ENCODE measurements around the gene TRPM7. TPM values are rescaled to one million over a fixed set of nuclear protein-coding genes. Genes with fewer than 3 reads are reported as not detected.

Gene TRPM7
- total RNA-seq, 1 donor from 2014 or later = 24.3 TPM

DNA sequence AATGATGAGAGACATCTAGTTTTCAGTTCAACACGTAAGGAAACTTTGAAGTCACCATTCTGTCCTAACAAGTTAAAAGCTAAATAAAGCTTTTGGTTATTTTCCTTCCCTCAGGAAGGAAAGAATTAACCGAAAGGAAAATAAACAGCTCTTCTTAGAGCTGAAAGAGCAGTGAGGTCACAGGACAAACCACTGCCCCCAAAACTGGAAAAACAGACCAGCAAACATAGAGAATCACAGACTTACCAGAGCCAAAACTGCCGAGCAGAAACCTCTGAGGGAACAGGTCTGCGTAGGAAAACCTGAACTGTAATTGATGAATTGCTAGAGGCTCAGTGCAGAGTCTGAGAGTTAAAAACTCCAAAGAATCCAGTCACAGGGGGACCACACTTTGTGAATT lies 154.8 kb downstream of the TRPM7 start:
- Mint-ChIP-seq H3K9me3 (ENCODE audit: unreplicated experiment) (peaks cover 1% of the 10 kb centered on the region), H3K27ac (ENCODE audit: unreplicated experiment) (no peak overlapping the region), H3K36me3 (ENCODE audit: unreplicated experiment) (no peaks in the 10 kb centered on the region), H3K4me3 (ENCODE audit: unreplicated experiment) (no peak overlapping the region), H3K4me1 (ENCODE audit: low read depth, unreplicated experiment) (no peaks in the 10 kb centered on the region), H3K27me3 (ENCODE audit: unreplicated experiment) (no peaks in the 10 kb centered on the region)
- TF ChIP-seq CTCF (IDR thresholded peaks at IDR 0.05; ENCODE audit: partially characterized antibody, unreplicated experiment) = no peak
- DNase-seq = no peak

DNA sequence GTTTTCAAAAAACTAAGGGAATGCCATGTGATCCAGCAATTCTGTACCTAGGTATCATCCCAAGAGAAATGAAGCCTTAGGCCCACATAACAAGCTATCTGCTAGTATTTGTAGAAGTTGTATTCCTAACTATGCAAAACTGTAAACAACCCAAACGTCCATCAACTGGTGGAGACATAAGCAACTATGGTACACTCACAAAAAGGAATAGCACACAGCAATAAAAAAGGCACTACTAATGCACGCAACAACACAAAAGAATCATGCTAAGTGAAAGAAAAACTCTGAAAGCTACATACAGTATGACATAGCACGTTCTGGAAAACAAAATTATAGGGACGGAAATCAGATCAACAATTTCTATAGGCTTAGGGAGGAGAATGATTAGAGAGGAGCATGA lies 155.4 kb downstream of the TRPM7 start:
- H3K36me3 Mint-ChIP-seq (ENCODE audit: unreplicated experiment) = no peaks in the 10 kb centered on the region
- no peaks in the 10 kb centered on the region for H3K4me1 Mint-ChIP-seq (ENCODE audit: low read depth, unreplicated experiment)
- TF ChIP-seq CTCF (IDR thresholded peaks at IDR 0.05; ENCODE audit: partially characterized antibody, unreplicated experiment) = no peak
- H3K9me3 Mint-ChIP-seq (ENCODE audit: unreplicated experiment) = peaks cover 1% of the 10 kb centered on the region
- H3K4me3 Mint-ChIP-seq (ENCODE audit: unreplicated experiment) = no peak overlapping the region
- DNase-seq = no peak
- no peaks in the 10 kb centered on the region for H3K27me3 Mint-ChIP-seq (ENCODE audit: unreplicated experiment)
- no peak overlapping the region for H3K27ac Mint-ChIP-seq (ENCODE audit: unreplicated experiment)

DNA sequence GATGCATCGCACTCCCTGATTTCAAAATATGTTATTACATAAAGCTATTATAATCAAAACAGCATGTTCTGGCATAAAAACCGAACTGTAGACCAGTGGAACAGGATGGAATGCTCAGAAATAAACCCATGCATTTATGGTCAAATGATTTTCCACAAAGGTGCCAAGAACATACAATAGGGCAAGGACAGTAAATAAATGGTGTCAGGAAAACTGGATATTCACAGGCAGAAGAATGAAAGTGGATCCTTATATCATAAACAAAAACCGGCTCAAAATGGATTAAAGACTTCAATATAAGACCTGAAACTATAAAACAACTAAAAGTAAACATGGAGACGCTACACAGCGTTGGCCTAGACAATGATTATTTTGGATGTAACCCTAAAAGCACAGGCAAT lies 162.7 kb downstream of the TRPM7 start:
- Mint-ChIP-seq H3K4me3 (ENCODE audit: unreplicated experiment) (no peak overlapping the region), H3K36me3 (ENCODE audit: unreplicated experiment) (no peaks in the 10 kb centered on the region), H3K27ac (ENCODE audit: unreplicated experiment) (no peak overlapping the region), H3K4me1 (ENCODE audit: low read depth, unreplicated experiment) (no peaks in the 10 kb centered on the region), H3K27me3 (ENCODE audit: unreplicated experiment) (peaks cover 1% of the 10 kb centered on the region), H3K9me3 (ENCODE audit: unreplicated experiment) (no peaks in the 10 kb centered on the region)
- TF ChIP-seq CTCF (IDR thresholded peaks at IDR 0.05; ENCODE audit: partially characterized antibody, unreplicated experiment) = no peak
- no peak for DNase-seq

GRCh38 chr15:50519740-50520425 lies 166.7 kb downstream of the TRPM7 start:
- H3K4me3 Mint-ChIP-seq (ENCODE audit: unreplicated experiment) = no peak overlapping the region
- no peaks in the 10 kb centered on the region for H3K9me3 Mint-ChIP-seq (ENCODE audit: unreplicated experiment)
- no peak for TF ChIP-seq CTCF (IDR thresholded peaks at IDR 0.05; ENCODE audit: partially characterized antibody, unreplicated experiment)
- H3K4me1 Mint-ChIP-seq (ENCODE audit: low read depth, unreplicated experiment) = no peaks in the 10 kb centered on the region
- no peaks in the 10 kb centered on the region for H3K36me3 Mint-ChIP-seq (ENCODE audit: unreplicated experiment)
- no peak for DNase-seq
- H3K27ac Mint-ChIP-seq (ENCODE audit: unreplicated experiment) = no peak overlapping the region
- no peaks in the 10 kb centered on the region for H3K27me3 Mint-ChIP-seq (ENCODE audit: unreplicated experiment)

DNA sequence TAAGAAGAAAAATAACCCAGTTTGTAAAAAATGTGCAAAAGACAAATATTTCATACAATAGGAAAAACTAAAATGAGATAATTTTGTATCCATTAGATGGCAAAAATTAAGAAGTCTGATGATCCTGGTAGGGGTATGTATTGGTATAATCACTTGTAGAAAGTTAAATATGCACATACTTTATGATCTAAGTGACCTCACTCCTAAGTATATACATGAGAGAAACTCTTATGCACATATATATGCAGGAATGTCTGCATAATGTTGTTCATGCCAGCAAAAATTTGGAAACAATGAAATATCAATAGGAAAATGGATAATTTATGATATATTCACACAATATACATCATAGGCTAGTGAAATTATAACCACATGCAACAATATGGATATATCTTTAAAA lies 173.6 kb downstream of the TRPM7 start:
- no peaks in the 10 kb centered on the region for H3K27me3 Mint-ChIP-seq (ENCODE audit: unreplicated experiment)
- no peak for DNase-seq
- TF ChIP-seq CTCF (IDR thresholded peaks at IDR 0.05; ENCODE audit: partially characterized antibody, unreplicated experiment) = no peak
- no peaks in the 10 kb centered on the region for H3K4me1 Mint-ChIP-seq (ENCODE audit: low read depth, unreplicated experiment)
- no peak overlapping the region for H3K27ac Mint-ChIP-seq (ENCODE audit: unreplicated experiment)
- no peaks in the 10 kb centered on the region for H3K36me3 Mint-ChIP-seq (ENCODE audit: unreplicated experiment)
- no peak overlapping the region for H3K4me3 Mint-ChIP-seq (ENCODE audit: unreplicated experiment)
- H3K9me3 Mint-ChIP-seq (ENCODE audit: unreplicated experiment) = no peaks in the 10 kb centered on the region

Other genes with a start within 250 kb of the TRPM7 start
- gene USP50, start 140.1 kb downstream of the TRPM7 start, total RNA-seq (ENCODE audit: unreplicated experiment) = not detected
- gene SPPL2A, start 78.9 kb upstream of the TRPM7 start, total RNA-seq (ENCODE audit: unreplicated experiment) = 40.7 TPM
- gene AP4E1, start 221.9 kb upstream of the TRPM7 start, total RNA-seq (ENCODE audit: unreplicated experiment) = 15.9 TPM